ENCODE results near the gene SIM1. TPM values are rescaled to one million over a fixed set of nuclear protein-coding genes. Genes with fewer than 3 reads are reported as not detected.

SIM1 gene
- total RNA-seq, 1 donor from 2014 or later: 0.41 TPM

DNA sequence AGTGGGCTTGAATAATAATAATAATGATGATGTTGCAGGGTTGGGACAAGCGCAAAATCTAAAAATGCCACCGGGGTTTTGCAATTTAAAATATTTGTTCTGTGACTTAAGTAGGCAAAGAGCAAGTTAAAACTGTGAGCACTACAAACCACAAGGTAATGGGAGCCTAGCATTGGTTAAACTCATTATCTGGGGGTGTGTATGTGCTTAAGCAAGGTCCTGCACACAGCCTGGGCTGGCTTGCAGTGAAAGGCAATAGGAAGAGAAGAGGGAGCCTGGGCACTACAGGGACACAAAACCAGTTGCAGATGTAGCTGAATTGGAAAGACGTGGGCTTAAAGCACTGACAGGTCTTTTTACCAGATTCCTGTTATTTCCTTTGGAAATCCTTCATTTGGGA is 11.7 kb downstream of the SIM1 start:
- H3K27ac Mint-ChIP-seq (ENCODE audit: unreplicated experiment): no peak overlapping the region
- TF ChIP-seq, protein P1, sequence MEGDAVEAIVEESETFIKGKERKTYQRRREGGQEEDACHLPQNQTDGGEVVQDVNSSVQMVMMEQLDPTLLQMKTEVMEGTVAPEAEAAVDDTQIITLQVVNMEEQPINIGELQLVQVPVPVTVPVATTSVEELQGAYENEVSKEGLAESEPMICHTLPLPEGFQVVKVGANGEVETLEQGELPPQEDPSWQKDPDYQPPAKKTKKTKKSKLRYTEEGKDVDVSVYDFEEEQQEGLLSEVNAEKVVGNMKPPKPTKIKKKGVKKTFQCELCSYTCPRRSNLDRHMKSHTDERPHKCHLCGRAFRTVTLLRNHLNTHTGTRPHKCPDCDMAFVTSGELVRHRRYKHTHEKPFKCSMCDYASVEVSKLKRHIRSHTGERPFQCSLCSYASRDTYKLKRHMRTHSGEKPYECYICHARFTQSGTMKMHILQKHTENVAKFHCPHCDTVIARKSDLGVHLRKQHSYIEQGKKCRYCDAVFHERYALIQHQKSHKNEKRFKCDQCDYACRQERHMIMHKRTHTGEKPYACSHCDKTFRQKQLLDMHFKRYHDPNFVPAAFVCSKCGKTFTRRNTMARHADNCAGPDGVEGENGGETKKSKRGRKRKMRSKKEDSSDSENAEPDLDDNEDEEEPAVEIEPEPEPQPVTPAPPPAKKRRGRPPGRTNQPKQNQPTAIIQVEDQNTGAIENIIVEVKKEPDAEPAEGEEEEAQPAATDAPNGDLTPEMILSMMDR (IDR thresholded peaks at IDR 0.05; ENCODE audit: unreplicated experiment): no peak
- no peaks in the 10 kb centered on the region for H3K36me3 Mint-ChIP-seq (ENCODE audit: low read depth, unreplicated experiment)
- H3K9me3 Mint-ChIP-seq (ENCODE audit: unreplicated experiment): no peaks in the 10 kb centered on the region
- H3K4me1 Mint-ChIP-seq (ENCODE audit: unreplicated experiment): peaks cover 26% of the 10 kb centered on the region
- no peak for DNase-seq (ENCODE audit: low spot score)
- H3K27me3 Mint-ChIP-seq (ENCODE audit: unreplicated experiment): peaks cover 34% of the 10 kb centered on the region
- H3K4me3 Mint-ChIP-seq (ENCODE audit: unreplicated experiment): no peak overlapping the region

DNA sequence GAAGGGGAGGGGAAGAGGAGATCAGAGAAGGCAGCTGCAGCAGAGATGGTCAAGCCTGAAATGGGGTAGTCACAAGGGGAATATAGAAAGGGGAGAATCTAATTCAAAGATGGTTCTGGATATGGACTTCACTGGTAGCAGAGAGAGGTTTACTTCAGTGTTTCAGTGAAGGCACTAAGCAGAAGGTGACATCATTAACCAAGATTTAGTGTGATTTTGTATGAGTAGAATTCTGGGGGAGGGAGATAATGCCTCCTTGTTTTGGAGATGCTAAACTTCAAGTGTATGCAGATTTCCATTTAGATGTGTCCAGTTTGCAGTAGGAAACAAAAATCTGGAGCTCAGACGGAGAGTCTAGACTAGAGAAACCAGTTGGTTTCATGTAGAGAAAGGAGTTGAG is 13.1 kb downstream of the SIM1 start:
- TF ChIP-seq, protein P1 (IDR thresholded peaks at IDR 0.05; ENCODE audit: unreplicated experiment): no peak
- Mint-ChIP-seq H3K4me3 (ENCODE audit: unreplicated experiment) (no peak overlapping the region), H3K4me1 (ENCODE audit: unreplicated experiment) (peaks cover 19% of the 10 kb centered on the region), H3K9me3 (ENCODE audit: unreplicated experiment) (no peaks in the 10 kb centered on the region), H3K36me3 (ENCODE audit: low read depth, unreplicated experiment) (no peaks in the 10 kb centered on the region), H3K27ac (ENCODE audit: unreplicated experiment) (no peak overlapping the region), H3K27me3 (ENCODE audit: unreplicated experiment) (peaks cover 23% of the 10 kb centered on the region)
- DNase-seq (ENCODE audit: low spot score): no peak

DNA sequence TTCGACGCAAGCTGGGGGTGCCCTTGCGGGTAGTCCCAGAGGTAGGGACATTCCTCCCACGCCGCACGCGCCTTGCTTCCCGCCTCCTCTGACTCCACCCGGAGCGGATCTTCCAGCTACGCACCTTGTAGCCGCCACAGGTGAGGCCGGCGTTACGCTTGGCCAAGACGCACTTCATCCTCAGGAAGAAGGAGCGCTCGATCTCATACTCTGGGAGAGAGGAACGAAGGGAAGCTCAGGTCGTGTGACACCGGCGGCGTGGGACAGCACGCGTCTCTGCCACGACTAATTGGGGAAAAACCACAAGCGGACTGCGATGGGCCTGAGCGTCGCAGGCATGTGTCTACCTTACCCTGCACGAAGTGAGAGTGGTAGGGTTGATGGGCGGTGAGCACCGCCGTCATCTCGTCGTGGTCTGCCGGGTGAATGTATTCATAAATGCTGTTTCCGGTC is 15.5 kb downstream of the SIM1 start:
- Mint-ChIP-seq H3K4me1 (ENCODE audit: unreplicated experiment) (peaks cover 4% of the 10 kb centered on the region), H3K9me3 (ENCODE audit: unreplicated experiment) (no peaks in the 10 kb centered on the region), H3K27ac (ENCODE audit: unreplicated experiment) (no peak overlapping the region), H3K4me3 (ENCODE audit: unreplicated experiment) (no peak overlapping the region), H3K36me3 (ENCODE audit: low read depth, unreplicated experiment) (no peaks in the 10 kb centered on the region), H3K27me3 (ENCODE audit: unreplicated experiment) (peaks cover 6% of the 10 kb centered on the region)
- TF ChIP-seq, protein P1 (IDR thresholded peaks at IDR 0.05; ENCODE audit: unreplicated experiment): no peak
- no peak for DNase-seq (ENCODE audit: low spot score)

DNA sequence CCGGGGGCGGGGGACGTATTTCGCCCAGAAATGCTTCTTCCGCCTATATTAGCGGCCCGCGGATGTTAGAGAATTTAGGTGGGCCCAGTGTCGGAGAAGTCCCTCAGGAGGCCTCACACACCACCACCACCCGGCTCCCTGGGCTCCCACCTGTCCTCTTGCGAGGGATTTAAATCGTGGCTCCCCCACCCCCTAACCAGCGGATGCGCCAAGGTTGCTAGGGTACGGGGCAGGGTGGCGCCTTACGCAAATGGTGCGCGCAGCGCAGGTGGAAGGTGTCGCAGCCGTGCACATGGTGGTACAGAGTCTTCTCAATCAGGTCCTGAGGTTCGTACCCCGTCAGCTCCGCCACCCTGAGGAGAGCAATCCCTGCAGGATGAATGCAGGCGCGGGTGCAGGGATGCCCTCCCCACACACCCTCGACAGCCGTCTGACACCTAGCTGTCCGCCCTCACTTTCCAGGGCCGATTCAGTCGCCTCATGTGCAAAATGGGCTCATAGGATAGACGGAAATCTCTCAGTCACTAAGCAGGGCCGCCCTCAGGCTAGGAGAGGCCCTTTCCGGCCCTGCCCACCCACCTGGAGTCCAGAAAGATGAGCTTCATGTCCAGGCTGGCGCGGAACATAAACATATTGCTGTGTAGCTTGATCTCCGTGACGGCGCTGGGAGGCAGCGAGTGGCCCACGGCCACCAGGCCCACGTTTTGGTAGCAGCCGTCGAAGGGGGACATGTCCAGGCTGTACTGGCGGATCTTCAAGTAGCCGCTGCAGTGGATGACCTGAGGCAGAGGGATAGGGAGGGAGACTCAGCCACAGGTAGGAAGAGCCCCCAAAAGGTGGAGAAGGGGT is 16.6 kb downstream of the SIM1 start:
- Mint-ChIP-seq H3K4me1 (ENCODE audit: unreplicated experiment) (no peaks in the 10 kb centered on the region), H3K36me3 (ENCODE audit: low read depth, unreplicated experiment) (no peaks in the 10 kb centered on the region), H3K4me3 (ENCODE audit: unreplicated experiment) (no peak overlapping the region), H3K27me3 (ENCODE audit: unreplicated experiment) (peaks cover 6% of the 10 kb centered on the region), H3K27ac (ENCODE audit: unreplicated experiment) (no peak overlapping the region), H3K9me3 (ENCODE audit: unreplicated experiment) (no peaks in the 10 kb centered on the region)
- TF ChIP-seq, protein P1 (IDR thresholded peaks at IDR 0.05; ENCODE audit: unreplicated experiment): no peak
- no peak for DNase-seq (ENCODE audit: low spot score)

Data from endothelial cell (in vitro differentiated cells).